NCI-H1048 (cell line): Measurements from ENCODE around the gene ATP13A1.

Source experiments
- DNase-seq: peaks from one replicate; lab custom pipeline; 2025; lab: John Stamatoyannopoulos, UW

The ATP13A1 gene

GRCh38 chr19:19662871-19663255 lies 613 bp downstream of the ATP13A1 start:
- no peak for DNase-seq

GRCh38 chr19:19662344-19662743 lies 1.1 kb downstream of the ATP13A1 start:
- DNase-seq, result no peak

GRCh38 chr19:19661675-19662251 lies 1.7 kb downstream of the ATP13A1 start:
- no peak for DNase-seq

DNA sequence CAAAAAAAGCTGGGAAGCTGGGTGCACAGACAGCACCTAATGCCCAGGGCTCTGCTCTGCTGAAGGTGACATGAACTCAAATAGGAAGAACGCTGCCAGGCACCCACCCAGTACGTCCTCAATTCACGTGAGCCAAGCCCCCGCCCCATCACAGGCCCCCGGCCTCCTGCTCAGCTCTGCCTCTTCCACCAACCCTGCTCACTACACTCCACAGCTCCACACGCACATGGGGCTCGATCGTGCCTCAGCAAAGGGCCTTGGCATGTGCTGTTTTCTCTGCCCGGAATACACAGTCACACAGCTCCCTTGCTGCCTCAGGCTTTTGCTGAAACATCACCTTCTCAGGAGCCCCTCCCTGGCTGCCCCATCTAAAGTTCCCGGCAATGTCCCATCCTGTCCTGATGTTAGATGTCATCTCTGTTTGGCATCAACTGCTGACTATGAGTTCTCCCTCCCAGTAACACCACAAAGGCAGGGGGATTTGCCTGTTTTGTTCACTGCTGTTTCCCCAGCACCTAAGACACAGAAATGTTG lies 2.3 kb downstream of the ATP13A1 start:
- DNase-seq, result no peak

GRCh38 chr19:19659646-19660245 lies 3.7 kb downstream of the ATP13A1 start:
- DNase-seq, result no peak

DNA sequence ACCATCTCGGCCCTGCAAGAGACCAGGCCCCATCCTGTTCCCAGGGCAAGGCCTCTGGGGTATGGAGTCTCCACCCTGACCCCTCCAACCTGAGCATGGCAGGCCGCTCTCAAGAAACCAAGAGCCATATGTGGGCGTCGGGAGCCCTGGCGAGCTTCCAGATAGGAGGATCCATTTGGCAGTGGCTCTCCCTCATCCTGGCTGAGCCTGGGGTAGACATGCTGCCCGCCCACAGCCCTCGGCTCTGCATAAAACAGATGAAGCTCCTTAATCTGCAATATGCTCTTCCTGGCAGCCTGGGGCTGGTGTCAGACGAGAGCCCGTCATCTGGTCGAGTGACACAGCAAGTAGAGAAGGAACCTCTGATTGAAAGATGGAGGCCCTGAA lies 6.1 kb downstream of the ATP13A1 start:
- DNase-seq, result no peak

- DNase-seq, result no peak
Observed at GRCh38 chr19:19656451-19657396, 6.8 kb downstream of the ATP13A1 start.

DNA sequence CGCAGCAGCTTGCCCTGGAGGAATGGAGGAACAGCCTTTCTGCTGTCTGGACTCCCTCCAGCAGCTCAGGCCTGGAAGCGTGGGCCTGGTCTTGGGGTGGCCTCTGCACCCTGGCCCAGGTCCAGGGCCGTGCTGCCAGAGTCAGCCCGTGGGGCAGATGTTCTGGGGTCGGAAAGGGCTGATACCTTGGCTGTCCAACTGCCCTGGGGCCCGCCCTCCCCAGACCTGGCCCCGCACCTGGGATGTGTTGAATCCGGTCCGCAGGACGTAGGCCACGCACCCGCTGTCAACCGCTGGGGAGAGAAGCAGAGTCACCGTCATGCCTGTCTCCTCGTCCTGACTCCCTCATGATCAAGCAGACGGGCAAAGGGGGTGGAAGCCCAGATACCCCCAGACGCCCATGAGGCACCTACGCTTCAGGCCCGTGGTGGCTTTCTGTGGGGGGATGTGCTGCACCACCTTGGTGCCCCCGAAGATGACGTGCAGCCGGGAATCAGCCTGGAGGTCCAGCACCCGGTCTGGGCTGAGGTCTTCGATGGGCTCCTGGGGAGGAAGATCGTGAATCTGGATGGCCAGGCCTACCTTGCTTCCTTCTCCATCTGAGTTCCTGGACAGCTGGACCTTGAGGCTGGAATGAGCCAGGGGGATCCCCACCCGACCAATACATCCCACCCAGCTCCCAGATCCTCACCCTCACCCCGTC lies 7.7 kb downstream of the ATP13A1 start:
- DNase-seq, result no peak

- no peak for DNase-seq
Observed at GRCh38 chr19:19655051-19655594, 8.4 kb downstream of the ATP13A1 start.

DNA sequence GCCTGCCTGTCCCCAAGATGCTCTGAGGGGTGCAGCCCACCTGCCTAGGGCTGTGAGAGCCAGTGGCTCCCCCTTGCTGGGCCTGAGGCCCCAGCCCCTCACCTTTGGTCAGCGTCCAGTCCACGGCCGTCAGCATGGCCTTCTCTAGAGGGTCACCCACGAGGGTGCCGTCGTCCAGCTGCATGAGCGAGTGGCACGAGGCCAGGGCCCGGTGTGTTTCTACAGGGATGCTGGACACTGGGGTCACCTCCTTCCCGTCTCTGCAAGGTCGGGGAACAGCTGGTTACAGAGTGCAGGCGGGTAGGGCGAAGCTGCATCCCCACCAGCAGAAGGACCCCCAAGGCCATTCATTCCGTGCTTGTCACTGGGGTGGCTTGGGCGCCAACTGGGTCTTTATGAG lies 9.0 kb downstream of the ATP13A1 start:
- DNase-seq, result no peak

GRCh38 chr19:19653597-19654147 lies 9.8 kb downstream of the ATP13A1 start:
- DNase-seq, result no peak

DNA sequence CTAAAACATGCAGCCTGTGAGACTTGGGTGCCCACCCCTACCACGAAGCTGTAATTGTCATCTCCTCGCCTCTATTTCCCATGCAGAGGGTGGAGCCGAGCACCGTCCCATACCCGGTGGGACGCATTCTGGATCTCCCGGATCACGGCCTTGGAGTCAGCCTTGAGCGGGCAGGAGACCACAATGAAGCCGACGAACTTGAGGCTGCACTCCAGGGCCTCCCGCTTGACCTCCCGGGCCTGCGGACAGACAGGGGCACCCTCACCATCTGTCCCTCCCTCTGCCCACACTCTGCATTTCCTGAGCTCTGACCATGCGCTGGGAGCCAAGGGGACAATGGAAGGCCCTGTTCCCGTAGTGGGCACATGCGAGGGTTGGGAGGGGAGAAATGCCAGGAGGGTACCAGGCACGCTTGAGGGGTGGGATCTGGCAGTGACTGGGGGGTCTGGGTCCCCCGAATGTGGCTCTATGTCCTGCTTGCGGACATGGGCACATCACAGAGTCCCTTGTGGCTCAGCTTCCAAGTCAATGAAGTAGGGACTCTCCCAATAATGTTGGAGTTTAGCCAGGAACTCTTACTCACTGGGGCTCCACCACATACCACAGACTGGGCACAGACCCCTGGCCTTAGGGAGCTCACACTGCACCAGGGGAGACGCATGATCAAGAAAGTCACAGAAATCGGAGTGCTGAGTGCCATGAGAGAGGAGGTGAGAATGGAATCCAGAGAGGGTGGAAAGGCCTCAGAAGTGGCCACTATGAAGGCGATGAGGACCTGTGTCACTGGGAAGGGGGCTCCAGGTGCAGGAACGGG lies 10.8 kb downstream of the ATP13A1 start:
- DNase-seq, result no peak

- no peak for DNase-seq
Observed at GRCh38 chr19:19651076-19651475, 12.4 kb downstream of the ATP13A1 start.

DNA sequence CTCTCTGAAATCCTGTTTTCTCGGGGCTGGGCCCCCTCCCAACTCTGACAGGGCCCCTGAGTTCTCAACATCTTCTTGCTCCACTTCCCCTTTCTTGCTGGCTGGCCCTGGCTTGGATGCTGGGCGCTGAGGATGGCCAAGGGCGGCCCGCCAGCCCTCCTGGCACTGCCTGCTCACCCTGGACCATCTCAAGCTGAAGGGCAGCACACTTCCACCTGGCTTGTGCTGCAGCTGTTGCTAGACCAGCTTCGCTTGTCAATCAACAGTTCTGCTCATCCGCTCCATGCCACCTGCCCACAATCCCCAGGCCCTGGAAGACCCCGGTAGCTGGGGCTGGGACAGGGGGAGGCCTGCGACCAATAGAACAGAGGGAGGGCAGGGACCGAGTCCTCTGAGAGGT lies 13.1 kb downstream of the ATP13A1 start:
- DNase-seq, result no peak

GRCh38 chr19:19649580-19649995 lies 13.9 kb downstream of the ATP13A1 start:
- no peak for DNase-seq

GRCh38 chr19:19649155-19649554 lies 14.3 kb downstream of the ATP13A1 start:
- no peak for DNase-seq

DNA sequence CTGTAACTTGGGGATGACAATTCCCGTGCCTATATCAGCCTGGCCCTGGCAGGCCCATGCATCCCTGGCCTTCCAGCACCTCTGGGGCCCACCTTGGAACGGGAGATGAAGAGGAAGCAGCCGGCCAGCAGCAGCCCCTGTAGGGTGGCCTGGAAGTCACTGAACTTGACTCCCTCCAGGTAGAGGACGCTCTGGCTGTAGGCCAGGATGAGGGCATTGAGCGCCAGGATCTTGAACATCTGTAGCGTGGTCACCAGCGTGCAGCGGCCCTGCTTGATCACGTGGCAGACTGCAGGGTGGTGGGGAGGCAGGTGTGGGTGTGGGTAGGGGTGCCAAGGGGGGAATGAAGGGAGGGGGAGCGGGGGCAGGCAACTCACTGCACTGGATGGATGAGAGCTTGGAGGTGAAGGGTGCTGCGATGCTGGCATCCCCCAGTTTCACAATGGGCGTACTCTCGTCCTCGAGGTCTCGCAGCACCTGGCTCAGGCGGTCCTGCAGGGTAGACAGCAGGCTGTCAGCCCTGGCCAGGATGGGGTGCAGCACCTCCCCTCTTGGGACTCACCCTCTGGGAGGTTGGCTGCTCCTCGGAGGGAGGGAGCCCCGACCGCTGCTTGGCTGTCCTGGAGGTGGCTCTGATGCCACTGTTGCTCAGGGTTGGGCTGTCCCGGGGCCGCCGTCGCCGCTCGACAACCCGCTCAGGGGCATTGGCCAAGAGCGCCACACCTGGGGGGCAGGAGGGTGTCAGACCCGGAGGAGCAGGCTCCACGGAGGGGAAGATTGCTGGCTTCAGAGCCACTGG lies 16.2 kb downstream of the ATP13A1 start:
- DNase-seq, result no peak

DNA sequence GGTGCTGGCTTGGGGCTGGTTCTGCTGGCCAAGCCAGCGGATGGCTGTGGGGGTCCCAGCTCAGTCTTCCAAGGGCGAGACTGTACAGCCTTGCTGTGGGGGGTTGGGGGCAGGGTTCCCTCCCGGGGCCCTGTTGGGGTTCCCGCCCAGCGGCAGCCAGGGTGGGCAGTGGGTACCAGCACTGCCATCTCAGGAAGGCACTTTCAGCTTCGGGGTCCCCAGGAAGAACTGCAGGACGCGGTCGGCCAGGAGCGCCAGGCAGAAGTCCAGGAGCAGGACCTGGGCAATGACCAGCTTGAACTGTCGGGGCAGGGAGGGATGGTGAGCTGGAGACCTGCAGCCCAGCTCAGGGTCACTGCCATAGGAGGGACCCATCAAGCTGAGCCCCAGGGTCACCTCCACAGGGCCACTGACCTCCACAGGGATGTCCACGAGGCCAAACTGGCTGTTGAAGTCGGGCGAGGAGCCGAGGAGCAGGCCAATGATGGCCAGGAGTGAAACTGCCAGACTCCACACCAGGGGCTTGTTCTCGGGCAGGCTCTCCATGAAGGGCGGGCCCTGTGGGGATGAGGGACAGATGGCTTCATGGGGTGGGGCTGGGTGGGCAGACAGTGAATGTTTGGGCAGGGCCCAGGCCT lies 18.1 kb downstream of the ATP13A1 start:
- DNase-seq, result no peak

- no peak for DNase-seq
Observed at GRCh38 chr19:19644054-19644388, 19.5 kb downstream of the ATP13A1 start.
